Trophoblast cell (in vitro differentiated cells and primary cell): ENCODE data around the gene NDE1.

Source experiments
- DNase-seq, 2 donors: peaks; one replicate each; pipeline ENCODE4 v3.0.0-alpha.2; 2016
- H2AFZ ChIP-seq: 2 replicates; pipeline ENCODE4 v1.6.1; 2013; ENCODE audit warnings: low read length, moderate library complexity, mild to moderate bottlenecking; ENCODE audit not compliant: insufficient read depth, poor library complexity
- H2AK5ac ChIP-seq: 2 replicates; pipeline ENCODE4 v1.6.1; 2013; ENCODE audit warnings: mild to moderate bottlenecking, low read length
- H2BK120ac ChIP-seq: 2 replicates; pipeline ENCODE4 v1.6.1; 2013; ENCODE audit warnings: low read length, mild to moderate bottlenecking, moderate library complexity; ENCODE audit not compliant: insufficient read depth, poor library complexity
- H2BK12ac ChIP-seq: 2 replicates; pipeline ENCODE4 v1.6.1; 2013; ENCODE audit warnings: mild to moderate bottlenecking, low read length, moderate library complexity
- H2BK5ac ChIP-seq: 2 replicates; pipeline ENCODE4 v1.6.1; 2013; ENCODE audit warnings: low read length, low read depth, moderate library complexity, mild to moderate bottlenecking; ENCODE audit not compliant: poor library complexity
- H3K14ac ChIP-seq: 2 replicates; pipeline ENCODE4 v1.6.1; 2013; ENCODE audit warnings: mild to moderate bottlenecking, low read length
- H3K18ac ChIP-seq: 2 replicates; pipeline ENCODE4 v1.6.1; 2013; ENCODE audit warnings: mild to moderate bottlenecking, low read length
- H3K23ac ChIP-seq: 2 replicates; pipeline ENCODE4 v1.6.1; 2013; ENCODE audit warnings: low read length
- H3K27ac ChIP-seq: 2 replicates; pipeline ENCODE4 v1.5.1; 2013; ENCODE audit warnings: low read depth, mild to moderate bottlenecking, inconsistent platforms, low read length, moderate library complexity
- H3K27me3 ChIP-seq: 2 replicates; pipeline ENCODE4 v1.6.1; 2013; ENCODE audit warnings: inconsistent platforms, mild to moderate bottlenecking, low read length, moderate library complexity; ENCODE audit not compliant: insufficient read depth
- H3K36me3 ChIP-seq, 2 experiments: 1 replicate in 1 of 2; 2 replicates in 1 of 2; pipeline ENCODE4 v1.6.1; 2013; ENCODE audit warnings: low read length in 2 of 2, mild to moderate bottlenecking in 2 of 2, moderate library complexity in 1 of 2; ENCODE audit not compliant: insufficient read depth in 2 of 2, control insufficient read depth in 1 of 2
- H3K4ac ChIP-seq: 2 replicates; pipeline ENCODE4 v1.6.1; 2013; ENCODE audit warnings: low read depth, mild to moderate bottlenecking, low read length, moderate library complexity
- H3K4me1 ChIP-seq, 2 experiments: 1 replicate in 1 of 2; 2 replicates in 1 of 2; pipeline ENCODE4 v1.6.1; 2013; ENCODE audit warnings: low read length in 2 of 2, mild to moderate bottlenecking in 2 of 2, moderate library complexity in 1 of 2; ENCODE audit not compliant: insufficient read depth in 2 of 2, control insufficient read depth in 1 of 2
- H3K4me2 ChIP-seq: 2 replicates; pipeline ENCODE4 v1.6.1; 2013; ENCODE audit warnings: inconsistent platforms, mild to moderate bottlenecking, low read length, moderate library complexity
- H3K4me3 ChIP-seq: 2 replicates; pipeline ENCODE4 v1.5.1; 2013; ENCODE audit warnings: mild to moderate bottlenecking, low read depth, low read length, inconsistent platforms
- H3K79me1 ChIP-seq: one replicate; pipeline ENCODE4 v1.6.1; 2013; ENCODE audit warnings: low read length
- H3K79me2 ChIP-seq: 2 replicates; pipeline ENCODE4 v1.6.1; 2013; ENCODE audit warnings: low read length, mild to moderate bottlenecking; ENCODE audit not compliant: control insufficient read depth, insufficient read depth, poor library complexity
- H3K9ac ChIP-seq: 2 replicates; pipeline ENCODE4 v1.6.1; 2013; ENCODE audit warnings: mild to moderate bottlenecking, low read length
- H3K9me3 ChIP-seq: 2 replicates; pipeline ENCODE4 v1.6.1; 2013; ENCODE audit warnings: low read depth, mild to moderate bottlenecking, control low read depth, inconsistent platforms, low read length; ENCODE audit not compliant: insufficient read depth
- H4K12ac ChIP-seq: 2 replicates; pipeline ENCODE4 v1.6.1; 2013; ENCODE audit warnings: low read depth, mild to moderate bottlenecking, low read length, moderate library complexity
- H4K8ac ChIP-seq: 2 replicates; pipeline ENCODE4 v1.6.1; 2013; ENCODE audit warnings: low read depth, mild to moderate bottlenecking, low read length, moderate library complexity
- H4K91ac ChIP-seq: one replicate; pipeline ENCODE4 v1.6.1; 2013; ENCODE audit warnings: low read depth, mild to moderate bottlenecking, low read length, moderate library complexity
- WGBS: extraction: QIAGEN DNeasy Blood & Tissue Kit; methylation state at CpG from one replicate; pipeline ENCODE4 v1.1.7; 2013; ENCODE audit warnings: missing lambda C conversion rate; ENCODE audit not compliant: insufficient read length, insufficient coverage; ENCODE audit errors: extremely low coverage; 5-methylcytosine and 5-hydroxymethylcytosine counted together

NDE1 gene

DNA sequence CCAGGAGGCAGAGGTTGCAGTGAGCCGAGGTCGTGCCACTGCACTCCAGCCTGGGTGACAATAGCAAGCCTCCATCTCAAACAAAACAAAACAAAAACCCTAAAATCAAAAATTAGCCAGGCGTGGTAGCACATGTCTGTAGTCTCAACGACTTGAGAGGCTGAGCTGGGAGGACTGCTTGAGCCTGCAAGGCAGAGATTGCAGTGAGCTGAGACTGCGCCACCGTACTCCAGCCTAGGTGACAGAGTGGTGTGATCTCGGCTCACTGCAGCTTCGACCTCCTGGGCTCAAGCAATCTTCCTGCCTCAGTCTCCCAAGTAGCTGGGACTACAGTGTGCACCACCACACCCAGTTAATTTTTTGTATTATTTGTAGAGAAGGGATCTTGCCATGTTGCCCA lies 119.2 kb downstream of the NDE1 start:
- no peaks in the 10 kb centered on the region for H3K79me1 ChIP-seq
- H4K8ac ChIP-seq, result no peak overlapping the region
- H4K12ac ChIP-seq, result no peak overlapping the region
- no peak for DNase-seq
- no peak overlapping the region for H3K18ac ChIP-seq
- H3K4ac ChIP-seq, result no peak overlapping the region
- H2AFZ ChIP-seq, result no peak overlapping the region
- H3K4me1 ChIP-seq, result no peaks in the 10 kb centered on the region
- no peak overlapping the region for H3K9ac ChIP-seq
- no peak overlapping the region for H3K23ac ChIP-seq
- H2BK5ac ChIP-seq, result no peak overlapping the region
- H4K91ac ChIP-seq, result no peak overlapping the region
- H3K9me3 ChIP-seq, result peaks cover 1% of the 10 kb centered on the region
- no peaks in the 10 kb centered on the region for H3K27me3 ChIP-seq
- H3K36me3 ChIP-seq, result no peaks in the 10 kb centered on the region
- no peak overlapping the region for H2BK120ac ChIP-seq
- no peak overlapping the region for H2AK5ac ChIP-seq
- no peak overlapping the region for H3K14ac ChIP-seq
- no peak overlapping the region for H2BK12ac ChIP-seq
- H3K4me3 ChIP-seq, result peak overlapping the region; percentile 4
- no CpG with 5 or more reads among the region's 8 CpGs for WGBS
- H3K27ac ChIP-seq, result no peak overlapping the region
- H3K79me2 ChIP-seq, result no peaks in the 10 kb centered on the region
- no peak overlapping the region for H3K4me2 ChIP-seq

DNA sequence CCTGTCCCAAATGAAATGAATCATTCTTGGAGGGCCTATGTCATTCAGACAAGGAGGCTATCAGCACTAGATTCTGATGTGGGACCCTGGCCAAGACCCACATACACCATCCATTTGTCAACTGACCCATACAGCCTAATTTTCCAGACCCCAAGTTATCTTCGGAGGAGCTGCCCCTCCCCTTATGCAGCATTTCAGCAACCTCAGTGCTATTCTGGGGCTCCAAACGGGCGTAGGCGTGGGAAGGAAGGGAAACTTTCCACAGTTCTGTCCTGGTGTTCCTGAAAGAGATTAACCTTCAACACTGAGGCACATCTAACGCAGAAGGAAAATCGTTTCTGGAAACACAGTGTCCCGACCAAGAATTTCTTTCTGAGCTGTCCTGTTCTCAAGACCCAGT lies 120.1 kb downstream of the NDE1 start:
- no peak for DNase-seq
- Histone ChIP-seq H2AFZ (no peak overlapping the region), H4K12ac (no peak overlapping the region), H3K27me3 (no peaks in the 10 kb centered on the region), H2BK12ac (no peak overlapping the region), H3K27ac (no peak overlapping the region), H3K9me3 (peaks cover 1% of the 10 kb centered on the region), H2BK5ac (no peak overlapping the region), H3K79me2 (no peaks in the 10 kb centered on the region), H2AK5ac (no peak overlapping the region), H4K8ac (no peak overlapping the region), H3K14ac (no peak overlapping the region), H3K4me3 (no peak overlapping the region), H3K4ac (no peak overlapping the region), H3K36me3 (no peaks in the 10 kb centered on the region), H3K4me2 (no peak overlapping the region), H3K4me1 (no peaks in the 10 kb centered on the region), H2BK120ac (no peak overlapping the region), H3K23ac (no peak overlapping the region), H3K9ac (no peak overlapping the region), H3K18ac (no peak overlapping the region), H4K91ac (no peak overlapping the region), H3K79me1 (no peaks in the 10 kb centered on the region)
- WGBS, result no CpG with 5 or more reads among the region's 7 CpGs

DNA sequence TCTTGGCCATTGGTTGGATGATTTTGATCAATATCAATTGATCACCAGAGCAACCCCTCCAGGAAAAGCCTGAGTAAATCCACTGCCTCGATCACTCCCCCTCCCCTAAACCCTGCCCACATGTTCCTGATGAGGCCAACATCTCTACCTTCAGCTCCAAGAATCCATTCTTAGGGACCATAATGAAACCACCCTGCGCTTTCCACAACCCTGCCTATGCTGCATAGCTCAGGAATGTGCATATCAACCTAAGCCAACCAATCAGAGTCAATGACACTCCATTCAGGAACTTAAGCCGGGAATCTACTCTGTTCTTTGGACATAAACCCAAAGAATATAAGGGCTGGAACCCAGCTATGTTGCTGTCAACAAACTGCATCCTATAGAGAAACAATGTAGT lies 120.5 kb downstream of the NDE1 start:
- H2BK5ac ChIP-seq, result no peak overlapping the region
- DNase-seq, result peak in 1 of 2 donors; percentile 9
- no peak overlapping the region for H3K4ac ChIP-seq
- no peak overlapping the region for H3K18ac ChIP-seq
- no peak overlapping the region for H4K12ac ChIP-seq
- H3K4me3 ChIP-seq, result no peak overlapping the region
- no peak overlapping the region for H3K27ac ChIP-seq
- no peak overlapping the region for H3K14ac ChIP-seq
- no peak overlapping the region for H4K8ac ChIP-seq
- no peaks in the 10 kb centered on the region for H3K27me3 ChIP-seq
- H3K4me1 ChIP-seq, result no peaks in the 10 kb centered on the region
- H3K79me1 ChIP-seq, result no peaks in the 10 kb centered on the region
- no peaks in the 10 kb centered on the region for H3K79me2 ChIP-seq
- H2BK120ac ChIP-seq, result no peak overlapping the region
- H4K91ac ChIP-seq, result no peak overlapping the region
- H2AFZ ChIP-seq, result no peak overlapping the region
- WGBS, result no CpG with 5 or more reads among the region's 3 CpGs
- no peaks in the 10 kb centered on the region for H3K36me3 ChIP-seq
- H3K9me3 ChIP-seq, result peaks cover 1% of the 10 kb centered on the region
- no peak overlapping the region for H3K23ac ChIP-seq
- H3K9ac ChIP-seq, result no peak overlapping the region
- no peak overlapping the region for H3K4me2 ChIP-seq
- no peak overlapping the region for H2AK5ac ChIP-seq
- no peak overlapping the region for H2BK12ac ChIP-seq

DNA sequence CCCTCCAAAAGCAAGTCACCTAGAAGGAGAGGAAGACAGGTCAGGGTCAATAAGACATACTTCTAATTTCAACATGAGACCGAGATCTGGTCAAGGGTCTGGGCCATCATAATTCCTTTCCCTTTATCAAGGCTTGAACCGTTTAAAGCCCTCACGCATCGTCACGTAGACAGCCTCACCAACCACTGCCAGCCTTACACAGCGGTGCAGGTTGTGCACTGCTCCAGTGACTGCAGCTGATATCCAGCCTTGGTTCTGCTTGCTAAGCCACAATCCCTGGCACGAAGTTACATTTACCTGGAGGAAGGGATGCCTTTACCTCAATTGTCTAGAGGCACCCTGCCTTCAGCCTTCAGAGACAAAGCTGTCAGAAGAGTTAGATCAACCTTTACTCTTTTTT lies 121.6 kb downstream of the NDE1 start:
- Histone ChIP-seq H3K9ac (no peak overlapping the region), H4K91ac (no peak overlapping the region), H3K79me1 (no peaks in the 10 kb centered on the region), H3K18ac (no peak overlapping the region), H2AFZ (no peak overlapping the region), H3K4me2 (no peak overlapping the region), H2BK120ac (no peak overlapping the region), H3K14ac (no peak overlapping the region), H4K8ac (no peak overlapping the region), H2AK5ac (no peak overlapping the region), H3K79me2 (no peaks in the 10 kb centered on the region), H3K4me3 (no peak overlapping the region), H3K9me3 (peaks cover 1% of the 10 kb centered on the region), H3K4ac (no peak overlapping the region), H3K36me3 (no peaks in the 10 kb centered on the region), H3K27ac (no peak overlapping the region), H4K12ac (no peak overlapping the region), H3K4me1 (no peaks in the 10 kb centered on the region), H3K23ac (no peak overlapping the region), H3K27me3 (no peaks in the 10 kb centered on the region), H2BK5ac (no peak overlapping the region), H2BK12ac (no peak overlapping the region)
- DNase-seq, result no peak
- WGBS, result no CpG with 5 or more reads among the region's 7 CpGs
